ENCODE measurements around the gene PHRF1.

The PHRF1 gene

GRCh38 chr11:539971-540481, 36.2 kb upstream of the PHRF1 start:
- no peak for DNase-seq

- no peak for DNase-seq
These were observed 35.5 kb upstream of the PHRF1 start for GRCh38 chr11:540583-541432.

DNA sequence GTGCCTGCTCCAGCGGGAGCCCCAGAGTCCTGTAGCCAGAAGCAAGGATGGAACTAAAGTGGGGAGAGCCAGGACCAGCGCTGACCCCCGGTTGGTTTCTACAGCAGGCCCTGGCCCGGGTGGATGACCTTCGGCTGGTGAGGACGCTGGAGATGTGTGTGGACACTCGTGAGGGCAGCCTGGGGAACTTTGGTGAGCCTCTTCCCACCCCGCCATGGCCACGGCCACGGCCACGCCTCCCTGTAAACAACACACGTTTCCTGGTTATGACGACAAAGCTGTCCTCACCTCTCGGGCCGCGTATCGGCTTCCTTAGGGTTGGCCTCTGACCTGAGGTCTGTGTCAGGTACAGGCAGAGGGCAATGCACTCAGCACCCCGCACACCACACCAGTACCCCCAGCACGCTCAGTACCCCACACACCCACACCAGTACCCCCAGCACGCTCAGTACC, 34.8 kb upstream of the PHRF1 start:
- no peak for DNase-seq

- no peak for DNase-seq
These were observed 31.5 kb upstream of the PHRF1 start for GRCh38 chr11:544817-545166.

- DNase-seq: no peak
These were observed 31.1 kb upstream of the PHRF1 start for GRCh38 chr11:545171-545570.

- DNase-seq: peak; percentile 80
These were observed 27.3 kb upstream of the PHRF1 start for GRCh38 chr11:548700-549603.

GRCh38 chr11:550021-550745, 26.1 kb upstream of the PHRF1 start:
- no peak for DNase-seq

DNA sequence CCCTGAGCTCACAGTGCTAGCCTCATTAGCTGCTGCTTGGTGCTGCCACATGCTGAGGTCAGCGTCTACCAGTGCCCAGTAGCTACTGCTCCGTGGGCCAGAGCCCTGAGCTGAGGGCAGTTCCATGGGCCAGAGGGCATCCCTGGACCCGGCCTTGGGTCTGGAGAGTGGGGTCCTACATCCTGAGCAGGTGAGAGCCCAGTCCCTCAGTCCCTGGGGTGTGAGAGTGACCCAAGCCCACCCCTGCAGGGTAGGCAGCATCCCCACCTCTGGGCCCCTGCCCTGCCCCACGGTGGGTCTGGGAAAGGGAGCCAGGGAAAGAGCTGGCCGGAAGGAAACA, 25.6 kb upstream of the PHRF1 start:
- DNase-seq: no peak

DNA sequence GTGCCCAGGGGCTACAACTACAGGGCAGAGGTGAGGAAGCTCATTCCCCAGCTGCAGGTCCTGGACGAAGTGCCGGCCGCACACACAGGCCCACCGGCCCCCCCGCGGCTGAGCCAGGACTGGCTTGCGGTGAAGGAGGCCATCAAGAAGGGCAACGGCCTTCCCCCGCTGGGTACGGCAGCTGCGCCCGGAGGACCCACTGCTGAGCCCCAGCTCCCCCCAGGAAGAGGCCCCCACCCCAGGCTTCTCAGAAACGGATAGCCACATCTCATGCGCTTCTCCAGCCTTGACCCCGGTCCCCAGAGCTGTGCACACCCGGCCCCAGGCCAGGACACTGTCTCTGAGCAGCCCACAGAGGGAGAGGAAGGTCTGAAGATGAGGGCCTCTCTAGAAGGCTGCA, 25.1 kb upstream of the PHRF1 start:
- no peak for DNase-seq

DNA sequence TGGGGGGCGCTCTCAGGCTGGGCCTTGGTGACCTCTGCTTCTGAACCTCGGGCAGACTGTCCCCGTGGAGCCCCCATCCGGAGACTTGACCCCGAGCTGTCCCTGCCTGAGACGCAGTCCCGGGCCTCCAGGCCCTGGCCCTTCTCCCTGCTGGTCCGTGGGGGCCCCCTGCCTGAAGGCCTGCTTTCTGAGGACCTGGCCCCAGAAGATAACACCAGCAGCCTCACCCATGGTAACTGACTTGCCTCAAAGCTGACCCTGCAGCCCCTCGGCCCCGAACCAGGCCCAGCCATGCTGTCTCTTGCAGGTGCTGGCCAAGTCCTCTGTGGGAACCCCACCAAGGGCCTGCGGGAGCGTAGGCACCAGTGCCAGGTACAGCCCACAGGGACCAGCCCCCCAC, 24.7 kb upstream of the PHRF1 start:
- DNase-seq: no peak

- no peak for DNase-seq
These were observed 22.9 kb upstream of the PHRF1 start for GRCh38 chr11:553083-553987.

- no peak for DNase-seq
These were observed 22.3 kb upstream of the PHRF1 start for GRCh38 chr11:553988-554340.

DNA sequence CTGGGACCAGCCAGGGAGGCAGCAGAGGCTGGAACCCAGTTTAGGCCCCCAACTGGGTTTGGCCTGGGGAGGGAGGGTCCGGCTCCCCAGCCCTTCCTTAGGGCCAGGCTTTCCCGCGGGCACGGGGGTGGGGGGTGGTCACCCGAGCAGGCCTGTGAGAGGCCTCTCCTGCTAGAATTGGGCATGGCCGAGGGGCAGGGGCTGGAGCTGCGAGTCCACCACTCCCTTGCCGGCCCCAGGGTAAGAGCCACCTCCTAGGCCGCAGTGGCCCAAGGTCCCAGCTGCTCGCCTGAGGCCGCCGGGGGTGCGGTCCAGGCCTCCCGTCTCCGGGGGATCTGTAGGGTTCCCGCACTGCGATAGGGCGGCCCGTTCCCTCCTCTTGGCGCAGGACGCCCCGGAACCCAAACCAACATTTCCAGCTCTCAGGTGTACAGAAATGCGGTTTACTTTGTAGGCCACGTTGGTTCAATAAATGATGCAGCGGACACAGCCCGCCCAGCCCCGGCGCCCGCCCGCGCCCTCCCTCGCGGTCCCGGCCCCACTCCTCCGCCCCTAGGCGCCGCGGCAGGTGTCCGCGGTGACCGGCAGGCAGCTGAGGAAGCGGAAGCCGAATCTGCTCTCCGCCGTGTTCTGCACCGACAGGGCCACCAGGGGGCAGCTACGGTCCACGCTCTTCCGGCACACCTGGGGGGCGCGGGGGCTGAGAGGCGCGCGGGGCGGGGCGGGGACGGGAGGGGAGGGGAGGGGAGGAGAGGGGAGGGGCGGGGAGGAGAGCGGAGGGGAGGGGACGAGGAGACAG, 21.6 kb upstream of the PHRF1 start:
- DNase-seq: peak; percentile 89

DNA sequence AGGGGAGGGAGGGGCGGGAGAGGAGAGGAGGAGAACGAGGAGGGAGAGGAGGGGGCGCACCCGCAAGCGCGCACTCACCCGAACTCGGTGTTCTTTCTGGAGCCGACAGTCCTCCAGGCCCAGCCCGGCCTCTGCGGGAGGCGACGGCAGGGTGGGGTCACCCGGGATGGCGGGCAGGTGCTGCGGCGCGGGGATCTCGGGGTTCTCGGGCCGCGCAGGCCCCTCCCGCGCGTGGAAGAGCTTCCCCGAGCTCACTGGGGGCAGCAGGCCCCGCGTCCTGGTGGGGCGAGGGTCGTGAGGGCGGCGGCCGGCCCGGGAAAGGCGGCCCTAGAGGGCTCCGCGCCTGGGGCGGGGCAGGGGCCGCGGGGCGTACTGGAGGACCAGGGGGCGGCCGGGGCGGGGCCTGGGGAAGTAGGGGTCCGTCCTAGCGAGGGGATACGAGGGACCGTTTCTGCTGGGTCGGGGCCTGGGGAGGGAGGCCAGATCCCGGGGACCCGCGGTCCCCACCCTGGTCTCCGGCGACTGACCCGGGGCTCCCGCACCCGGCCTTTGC, 21.0 kb upstream of the PHRF1 start:
- DNase-seq: no peak

DNA sequence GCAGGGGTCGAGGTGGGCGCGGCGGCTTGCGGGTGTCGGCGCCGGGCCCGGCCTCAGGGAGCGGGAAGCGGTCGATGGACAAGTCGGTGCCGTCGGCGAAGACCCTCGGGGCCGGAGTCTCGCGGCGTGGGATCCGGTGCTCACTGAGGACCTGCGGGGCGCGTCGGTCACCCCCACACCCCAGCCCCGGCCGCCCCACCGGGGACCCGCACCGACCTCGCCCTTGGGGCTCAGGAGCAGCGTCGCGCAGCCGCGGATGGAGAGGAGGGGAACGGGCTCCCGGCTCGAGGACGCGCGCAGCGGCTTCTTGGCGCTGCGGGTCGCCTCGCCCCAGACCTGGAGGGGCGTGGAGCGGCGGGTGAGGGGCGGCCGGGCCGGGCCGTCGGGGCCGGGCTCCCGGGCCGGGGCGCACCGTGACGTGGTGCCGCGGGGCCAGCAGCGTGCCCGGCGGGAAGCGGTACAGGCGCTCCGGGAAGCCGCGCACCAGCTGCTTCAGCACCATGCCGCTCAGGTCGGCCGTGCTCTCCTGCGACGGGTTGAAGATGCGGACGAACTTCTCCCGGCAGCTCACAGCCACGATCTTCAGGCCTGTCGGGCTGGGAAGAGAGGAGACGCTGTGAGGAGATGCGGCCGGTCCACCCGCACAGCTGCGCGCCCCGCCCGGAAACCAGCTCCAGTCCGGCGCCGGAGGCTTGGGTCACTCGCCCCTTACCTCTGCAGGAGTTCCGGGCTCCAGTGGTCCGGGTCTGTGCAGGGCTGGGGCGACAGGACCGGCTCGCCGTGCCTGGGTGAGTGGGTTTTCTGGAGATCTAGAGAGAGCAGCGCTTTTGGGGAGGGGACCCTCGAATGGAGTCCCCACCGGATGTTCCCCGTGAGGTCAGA, 20.2 kb upstream of the PHRF1 start:
- DNase-seq: no peak

GRCh38 chr11:556662-557256, 19.5 kb upstream of the PHRF1 start:
- no peak for DNase-seq

- DNase-seq: no peak
These were observed 18.7 kb upstream of the PHRF1 start for GRCh38 chr11:557328-558132.

DNA sequence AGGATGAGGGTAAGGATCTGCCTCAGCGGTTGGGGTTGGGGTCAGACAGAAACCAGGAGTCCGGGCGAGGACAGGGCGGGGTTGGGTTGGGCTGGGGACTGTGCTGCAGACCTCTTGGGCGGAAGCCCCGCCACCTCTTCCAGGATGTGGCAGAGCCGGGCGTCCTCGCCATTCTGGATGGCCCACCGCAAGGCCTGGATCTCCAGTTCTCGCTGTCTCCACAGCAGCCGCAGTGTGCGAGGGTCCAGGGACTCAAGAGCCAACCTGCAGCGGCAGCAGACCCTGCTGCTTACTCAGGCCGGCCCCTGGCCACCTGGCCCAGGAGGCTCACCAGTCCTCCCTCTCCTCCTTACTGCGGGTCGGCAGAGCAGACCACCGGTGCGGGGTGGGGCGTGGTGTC, 17.8 kb upstream of the PHRF1 start:
- no peak for DNase-seq

Measured in NCI-H2227 treated with DMSO at 0.1 percent for 48 hours (cell line).